OCI-LY3 (cell line): Measurements from ENCODE around the gene ERG.

Experiments used
- CTCF ChIP-seq: fragments of 200-600, 300-600 bp; sonication (generic); IDR thresholded peaks from 2 replicates; pipeline ENCODE4 v1.5.1; 2014; ENCODE audit warnings: antibody characterized with exemption, low read length, low read depth
- EZH2phosphoT487 ChIP-seq: fragments of 200-600 bp; shearing (Covaris generic); IDR thresholded peaks from 2 replicates; pipeline ENCODE4 v1.6.1; 2018; ENCODE audit warnings: antibody characterized with exemption, mixed run types, low read depth

- TF ChIP-seq CTCF = no peak
- no peak for TF ChIP-seq EZH2phosphoT487
These were observed 130.6 kb downstream of the ERG start for GRCh38 chr21:38367646-38368045.
